Thyroid gland (tissue), 4 donors: Measurements from ENCODE around the gene SEC22B. TPM values are rescaled to one million over a fixed set of nuclear protein-coding genes. Genes with fewer than 3 reads are reported as not detected.
"Not testable (repeated sequence)": the region's sequence is repeated elsewhere in the genome, so short reads cannot be mapped to it uniquely, and the experiment has no call there.

Source experiments
- DNase-seq, 2 donors: peaks; one replicate each; pipeline ENCODE4 v3.0.0-alpha.2; 2019
- H3K27ac ChIP-seq, 3 donors: fragments of 200-600 bp; sonication (generic); 1 replicate in 2 of 3; 2 replicates in 1 of 3; pipeline ENCODE4 v1.5.1; 2016 to 2019; ENCODE audit warnings: mild to moderate bottlenecking in 1 of 3, moderate library complexity in 1 of 3
- H3K27me3 ChIP-seq: fragments of 200-600 bp; sonication (generic); one replicate; pipeline ENCODE4 v1.5.1; 2019
- H3K36me3 ChIP-seq, 2 donors: fragments of 200-600 bp; sonication (generic); one replicate each; pipeline ENCODE4 v1.5.1; 2016 to 2019
- H3K4me1 ChIP-seq, 2 donors: fragments of 200-600 bp; sonication (generic); one replicate each; pipeline ENCODE4 v1.5.1; 2017 to 2019
- H3K4me3 ChIP-seq, 3 donors: fragments of 200-600 bp; sonication (generic); replicated peaks in 1 of 3; 1 replicate in 2 of 3; 2 replicates in 1 of 3; pipeline ENCODE4 v1.5.1; 2016; ENCODE audit warnings: mild to moderate bottlenecking in 1 of 3
- H3K9me3 ChIP-seq: fragments of 200-600 bp; sonication (generic); one replicate; pipeline ENCODE4 v1.5.1; 2017
- CTCF ChIP-seq, 6 experiments: fragments of 200-600 bp in 3 of 6; fragments of 450-650 bp in 3 of 6; sonication (generic) in 3 of 6; IDR thresholded peaks; one replicate each; pipeline ENCODE4 v1.5.1; 2016 to 2019; ENCODE audit warnings: antibody characterized with exemption in 6 of 6, mild to moderate bottlenecking in 2 of 6, inconsistent platforms in 1 of 6, moderate library complexity in 1 of 6
- POLR2A ChIP-seq, 2 donors: fragments of 450-650 bp; IDR thresholded peaks; one replicate each; pipeline ENCODE4 v1.6.1; 2017; ENCODE audit warnings: antibody characterized with exemption in 2 of 2, mild to moderate bottlenecking in 2 of 2, moderate library complexity in 1 of 2
- WGBS, 2 donors: methylation state at CpG; one replicate each; pipeline ENCODE4 v1.1.5; 2017; 5-methylcytosine and 5-hydroxymethylcytosine counted together
- intact Hi-C: fragments of 100-400 bp; cut with DNase I; formaldehyde crosslinking; loops from one replicate; pipeline ENCODE4 v1.15.1; 2023
- total RNA-seq, 4 donors: library from RNA; depleted of rRNA; stranded (reverse); fragments of >200 nt; gene quantifications; one replicate each; pipeline ENCODE4 v1.2.3, GENCODE V29; 2016

The SEC22B gene
- total RNA-seq, 4 donors from 2014 or later, result 36.9 to 49.5 (median 44.9) TPM

GRCh38 chr1:120144169-120144568 is 32.2 kb downstream of the SEC22B start:
- H3K4me3 ChIP-seq, H3K36me3 ChIP-seq, H3K27me3 ChIP-seq, H3K9me3 ChIP-seq, H3K27ac ChIP-seq, H3K4me1 ChIP-seq, intact Hi-C loops: not testable (repeated sequence)
- WGBS, 2 donors, result 90 to 96% methylated on average over 2 of the region's 2 CpGs
- DNase-seq, result peak in 1 of 2 donors; percentile 3

GRCh38 chr1:120143334-120143733 is 33.0 kb downstream of the SEC22B start:
- DNase-seq, H3K9me3 ChIP-seq, H3K4me3 ChIP-seq, intact Hi-C loops, H3K27me3 ChIP-seq, H3K27ac ChIP-seq, H3K36me3 ChIP-seq, H3K4me1 ChIP-seq: not testable (repeated sequence)
- 68 to 70% methylated on average over 3 of the region's 3 CpGs for whole genome bisulfite sequencing, 2 donors

GRCh38 chr1:120142512-120143263 is 33.6 kb downstream of the SEC22B start:
- H3K4me1 ChIP-seq, H3K27ac ChIP-seq, H3K4me3 ChIP-seq, H3K36me3 ChIP-seq, intact Hi-C loops, H3K9me3 ChIP-seq, H3K27me3 ChIP-seq: not testable (repeated sequence)
- 73 to 80% methylated on average over 7 of the region's 14 CpGs for WGBS, 2 donors
- DNase-seq, result peak in 1 of 2 donors; percentile 1

- H3K36me3 ChIP-seq, H3K9me3 ChIP-seq, H3K4me3 ChIP-seq, H3K27ac ChIP-seq, DNase-seq, H3K27me3 ChIP-seq, intact Hi-C loops, H3K4me1 ChIP-seq: not testable (repeated sequence)
Observed at GRCh38 chr1:120141865-120142264, 34.5 kb downstream of the SEC22B start.

- H3K4me3 ChIP-seq, H3K27me3 ChIP-seq, H3K27ac ChIP-seq, H3K9me3 ChIP-seq, DNase-seq, H3K36me3 ChIP-seq, intact Hi-C loops, H3K4me1 ChIP-seq: not testable (repeated sequence)
- WGBS, 2 donors, result 61 to 81% methylated on average over 1 of the region's 1 CpG
Observed at GRCh38 chr1:120140656-120141265, 35.6 kb downstream of the SEC22B start.

GRCh38 chr1:120136086-120136485 is 40.2 kb downstream of the SEC22B start:
- H3K9me3 ChIP-seq, intact Hi-C loops, H3K4me3 ChIP-seq, H3K27me3 ChIP-seq, H3K4me1 ChIP-seq, H3K27ac ChIP-seq, DNase-seq, H3K36me3 ChIP-seq: not testable (repeated sequence)
- WGBS, 2 donors, result 89 to 91% methylated on average over 1 of the region's 1 CpG

- H3K4me3 ChIP-seq, H3K27ac ChIP-seq, DNase-seq, H3K4me1 ChIP-seq, H3K9me3 ChIP-seq, H3K27me3 ChIP-seq, H3K36me3 ChIP-seq, intact Hi-C loops: not testable (repeated sequence)
Observed at GRCh38 chr1:120133928-120134325, 42.4 kb downstream of the SEC22B start.

GRCh38 chr1:120133228-120133927 is 42.9 kb downstream of the SEC22B start:
- TF ChIP-seq POLR2A (IDR thresholded peaks at IDR 0.05) (no peak), CTCF (IDR thresholded peaks at IDR 0.05) (no peak)
- no peak overlapping the region for H3K27ac ChIP-seq
- H3K36me3 ChIP-seq, result no peaks in the 10 kb centered on the region
- intact Hi-C loops, result no loop called here
- DNase-seq, result no peak
- no peaks in the 10 kb centered on the region for H3K9me3 ChIP-seq
- no peaks in the 10 kb centered on the region for H3K27me3 ChIP-seq
- WGBS, 2 donors, result 94 to 95% methylated on average over 2 of the region's 2 CpGs
- no peaks in the 10 kb centered on the region for H3K4me1 ChIP-seq
- H3K4me3 ChIP-seq, result no peak overlapping the region

GRCh38 chr1:120132406-120132763 is 43.9 kb downstream of the SEC22B start:
- DNase-seq, H3K27me3 ChIP-seq, H3K4me1 ChIP-seq, H3K36me3 ChIP-seq, H3K9me3 ChIP-seq, intact Hi-C loops, H3K4me3 ChIP-seq: not testable (repeated sequence)
- WGBS, 2 donors, result 82 to 88% methylated on average over 2 of the region's 2 CpGs
- peak overlapping the region in 1 of 3 donors; percentile 22 for H3K27ac ChIP-seq

GRCh38 chr1:120131611-120132405 is 44.5 kb downstream of the SEC22B start:
- peak; percentile 58 to 64 for DNase-seq
- WGBS, 2 donors, result 33 to 45% methylated on average over 2 to 7 of the region's 10 CpGs
- H3K27ac ChIP-seq, result peak overlapping the region in 1 of 3 donors; percentile 22

GRCh38 chr1:120127921-120128320 is 48.4 kb downstream of the SEC22B start:
- H3K27ac ChIP-seq, H3K4me1 ChIP-seq, intact Hi-C loops, DNase-seq, H3K36me3 ChIP-seq, H3K4me3 ChIP-seq, H3K9me3 ChIP-seq, H3K27me3 ChIP-seq: not testable (repeated sequence)
- 90 to 100% methylated on average over 1 of the region's 1 CpG for WGBS, 2 donors

More at GRCh38 chr1:120131611-120132405, 44.5 kb downstream of the SEC22B start:
- H3K4me3 ChIP-seq, intact Hi-C loops, H3K9me3 ChIP-seq, H3K36me3 ChIP-seq, H3K27me3 ChIP-seq, H3K4me1 ChIP-seq: not testable (repeated sequence)
